Progenitor cell of endocrine pancreas (in vitro differentiated cells): ENCODE results near the gene ZNF677. TPM values are rescaled to one million over a fixed set of nuclear protein-coding genes. Genes with fewer than 3 reads are reported as not detected.
"Not testable (repeated sequence)": the region's sequence is repeated elsewhere in the genome, so short reads cannot be mapped to it uniquely, and the experiment has no call there.

Experiments
- DNase-seq: peaks from one replicate; pipeline ENCODE4 v3.0.0; 2021; ENCODE audit warnings: low spot score; ENCODE audit not compliant: unreplicated experiment
- H3K27ac Mint-ChIP-seq: 2 replicates; pipeline ENCODE4 v1.8.0; 2021; ENCODE audit warnings: mild to moderate bottlenecking, moderate library complexity, mixed read lengths
- H3K27me3 Mint-ChIP-seq: 2 replicates; pipeline ENCODE4 v1.8.0; 2021; ENCODE audit warnings: mixed read lengths
- H3K36me3 Mint-ChIP-seq: 2 replicates; pipeline ENCODE4 v1.8.0; 2022; ENCODE audit warnings: mixed read lengths; ENCODE audit not compliant: insufficient read depth
- H3K4me1 Mint-ChIP-seq: 2 replicates; pipeline ENCODE4 v1.8.0; 2021; ENCODE audit warnings: low read depth, mixed read lengths
- H3K4me3 Mint-ChIP-seq: 2 replicates; pipeline ENCODE4 v1.8.0; 2021; ENCODE audit warnings: low read depth, mild to moderate bottlenecking, moderate library complexity, mixed read lengths
- H3K9me3 Mint-ChIP-seq: 2 replicates; pipeline ENCODE4 v1.8.0; 2021; ENCODE audit warnings: low read depth, mixed read lengths
- total RNA-seq: library from RNA; stranded (reverse); gene quantifications from 2 replicates; pipeline ENCODE4 v1.2.1, GENCODE V29; 2021
- TF ChIP-seq, protein P1 (sequence below): fragments of 200-600 bp; sonication (generic); IDR thresholded peaks from one replicate; pipeline ENCODE4 v1.5.0; 2021; ENCODE audit warnings: antibody characterized with exemption, mild to moderate bottlenecking; ENCODE audit not compliant: unreplicated experiment

The ZNF677 gene
- total RNA-seq, 1 donor from 2014 or later = 51.9 TPM

DNA sequence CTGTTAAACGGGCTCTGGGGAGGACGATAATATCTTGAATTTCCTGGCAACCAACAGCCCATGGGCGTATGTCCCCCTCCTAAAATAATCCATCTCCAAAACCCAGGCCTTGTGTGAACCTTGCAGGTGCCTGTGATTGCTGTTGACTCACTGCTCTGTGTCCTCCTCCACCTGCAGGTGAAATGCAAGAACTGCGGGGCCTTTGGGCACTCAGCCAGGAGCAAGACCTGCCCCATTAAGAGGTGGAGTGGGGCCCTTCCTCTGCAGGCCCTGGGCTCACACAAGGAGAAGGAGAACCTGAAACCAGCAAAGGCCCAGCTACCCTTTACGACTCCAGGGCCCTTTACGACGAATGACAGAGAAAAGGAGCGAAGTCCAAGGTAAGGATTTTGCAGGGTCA, 27.3 kb upstream of the ZNF677 start:
- H3K4me3 Mint-ChIP-seq = not testable (repeated sequence)
- TF ChIP-seq, protein P1, sequence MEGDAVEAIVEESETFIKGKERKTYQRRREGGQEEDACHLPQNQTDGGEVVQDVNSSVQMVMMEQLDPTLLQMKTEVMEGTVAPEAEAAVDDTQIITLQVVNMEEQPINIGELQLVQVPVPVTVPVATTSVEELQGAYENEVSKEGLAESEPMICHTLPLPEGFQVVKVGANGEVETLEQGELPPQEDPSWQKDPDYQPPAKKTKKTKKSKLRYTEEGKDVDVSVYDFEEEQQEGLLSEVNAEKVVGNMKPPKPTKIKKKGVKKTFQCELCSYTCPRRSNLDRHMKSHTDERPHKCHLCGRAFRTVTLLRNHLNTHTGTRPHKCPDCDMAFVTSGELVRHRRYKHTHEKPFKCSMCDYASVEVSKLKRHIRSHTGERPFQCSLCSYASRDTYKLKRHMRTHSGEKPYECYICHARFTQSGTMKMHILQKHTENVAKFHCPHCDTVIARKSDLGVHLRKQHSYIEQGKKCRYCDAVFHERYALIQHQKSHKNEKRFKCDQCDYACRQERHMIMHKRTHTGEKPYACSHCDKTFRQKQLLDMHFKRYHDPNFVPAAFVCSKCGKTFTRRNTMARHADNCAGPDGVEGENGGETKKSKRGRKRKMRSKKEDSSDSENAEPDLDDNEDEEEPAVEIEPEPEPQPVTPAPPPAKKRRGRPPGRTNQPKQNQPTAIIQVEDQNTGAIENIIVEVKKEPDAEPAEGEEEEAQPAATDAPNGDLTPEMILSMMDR = peak; percentile 36

GRCh38 chr19:53275480-53275879, 20.8 kb upstream of the ZNF677 start:
- H3K27ac Mint-ChIP-seq = no peak overlapping the region
- no peak overlapping the region for H3K4me3 Mint-ChIP-seq
- H3K27me3 Mint-ChIP-seq = peaks cover 15% of the 10 kb centered on the region
- TF ChIP-seq, protein P1 = no peak
- no peaks in the 10 kb centered on the region for H3K4me1 Mint-ChIP-seq
- H3K36me3 Mint-ChIP-seq = no peaks in the 10 kb centered on the region
- no peak for DNase-seq
- H3K9me3 Mint-ChIP-seq = peaks cover 13% of the 10 kb centered on the region

More for the DNA sequence above, 27.3 kb upstream of the ZNF677 start:
- H3K27me3 Mint-ChIP-seq, H3K36me3 Mint-ChIP-seq, H3K4me1 Mint-ChIP-seq, H3K27ac Mint-ChIP-seq, DNase-seq, H3K9me3 Mint-ChIP-seq: not testable (repeated sequence)

DNA sequence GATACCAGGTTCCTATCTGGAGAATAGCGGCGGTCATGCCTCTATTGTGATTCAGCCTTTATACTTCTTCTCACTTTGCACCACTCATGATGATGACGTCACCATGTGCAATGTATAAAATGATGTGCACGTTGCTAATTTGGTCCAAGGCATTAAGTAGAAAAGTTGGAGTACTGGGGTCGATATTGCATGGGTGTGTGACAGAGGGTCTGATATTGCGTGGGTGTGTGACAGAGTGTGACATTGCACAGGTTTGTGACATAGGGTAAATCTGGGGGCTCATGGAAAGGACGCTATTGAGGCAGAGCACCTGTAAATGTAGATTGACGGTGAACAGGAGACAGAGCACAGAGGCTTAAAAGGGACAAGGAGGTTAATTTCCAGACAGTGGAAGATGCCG, 17.4 kb upstream of the ZNF677 start:
- Mint-ChIP-seq H3K4me1 (no peaks in the 10 kb centered on the region), H3K27me3 (peaks cover 9% of the 10 kb centered on the region), H3K36me3 (no peaks in the 10 kb centered on the region), H3K4me3 (no peak overlapping the region), H3K27ac (no peak overlapping the region), H3K9me3 (peaks cover 17% of the 10 kb centered on the region)
- DNase-seq = no peak
- TF ChIP-seq, protein P1 = no peak

- H3K27ac Mint-ChIP-seq, H3K36me3 Mint-ChIP-seq: not testable (repeated sequence)
- H3K9me3 Mint-ChIP-seq = peaks cover 17% of the 10 kb centered on the region
Observed at GRCh38 chr19:53269861-53270260, 15.2 kb upstream of the ZNF677 start.

DNA sequence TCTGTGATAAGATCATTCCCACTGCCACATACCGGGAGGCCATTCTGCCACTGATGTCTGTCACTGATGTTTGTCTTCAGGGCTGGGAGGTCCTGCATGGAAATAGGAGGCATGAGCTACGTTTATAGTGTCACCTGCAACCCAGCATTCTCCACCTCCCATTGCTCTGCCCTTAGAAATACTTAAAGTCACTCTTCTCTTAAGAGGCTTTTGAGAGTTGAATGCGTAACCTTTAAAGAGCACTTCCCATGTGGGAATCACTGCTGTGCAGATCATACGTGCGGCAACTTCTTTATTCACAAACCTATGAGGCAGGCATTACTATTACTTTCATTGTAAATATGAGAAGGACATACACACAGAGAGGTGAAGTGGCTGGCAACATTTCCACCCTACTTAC, 12.9 kb upstream of the ZNF677 start, which contains the start of gene VN1R4:
VN1R4 (minus strand) TSS at position 101 of the 400 bp plus-strand sequence; CDS start at position 43, 58 bp downstream.
- not testable (repeated sequence) for DNase-seq, H3K4me1 Mint-ChIP-seq, H3K27me3 Mint-ChIP-seq, H3K36me3 Mint-ChIP-seq, H3K4me3 Mint-ChIP-seq, H3K27ac Mint-ChIP-seq
- H3K9me3 Mint-ChIP-seq = peaks cover 15% of the 10 kb centered on the region

More at GRCh38 chr19:53269861-53270260, 15.2 kb upstream of the ZNF677 start:
- not testable (repeated sequence) for H3K27me3 Mint-ChIP-seq, DNase-seq, H3K4me1 Mint-ChIP-seq, H3K4me3 Mint-ChIP-seq

- H3K27me3 Mint-ChIP-seq, H3K4me1 Mint-ChIP-seq, H3K27ac Mint-ChIP-seq, DNase-seq, H3K4me3 Mint-ChIP-seq: not testable (repeated sequence)
- Mint-ChIP-seq H3K9me3 (peaks cover 25% of the 10 kb centered on the region), H3K36me3 (peaks cover 12% of the 10 kb centered on the region)
Observed at GRCh38 chr19:53257715-53258342, 3.2 kb upstream of the ZNF677 start, which contains the start of gene VN1R2. VN1R2 (plus strand) TSS chr19:53258292; CDS start chr19:53258376, 84 bp downstream.

DNA sequence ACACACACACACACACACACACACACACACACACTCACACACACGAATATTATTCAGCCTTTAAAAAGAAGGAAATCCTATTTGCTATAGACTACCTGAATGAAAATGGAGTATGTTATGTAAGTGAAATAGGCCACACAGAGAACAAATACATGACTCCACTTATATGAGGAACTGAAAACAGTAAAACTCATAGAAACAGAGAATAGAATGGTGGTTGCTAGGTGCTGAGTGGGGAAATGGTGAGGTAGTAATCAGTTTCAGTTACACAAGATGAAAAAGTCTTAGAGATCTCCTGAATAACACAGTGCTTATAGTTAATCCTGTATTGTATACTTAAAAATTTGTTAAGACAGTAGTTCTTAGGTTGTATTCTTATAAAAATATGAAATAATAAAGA, 8.2 kb downstream of the ZNF677 start:
- TF ChIP-seq, protein P1 = no peak

More for the DNA sequence above, 8.2 kb downstream of the ZNF677 start:
- Mint-ChIP-seq H3K36me3 (peaks cover 93% of the 10 kb centered on the region), H3K4me1 (no peaks in the 10 kb centered on the region), H3K9me3 (peaks cover 73% of the 10 kb centered on the region), H3K27me3 (no peaks in the 10 kb centered on the region), H3K27ac (no peak overlapping the region), H3K4me3 (no peak overlapping the region)
- no peak for DNase-seq
